ENCODE results near the gene SSU72.

DNA sequence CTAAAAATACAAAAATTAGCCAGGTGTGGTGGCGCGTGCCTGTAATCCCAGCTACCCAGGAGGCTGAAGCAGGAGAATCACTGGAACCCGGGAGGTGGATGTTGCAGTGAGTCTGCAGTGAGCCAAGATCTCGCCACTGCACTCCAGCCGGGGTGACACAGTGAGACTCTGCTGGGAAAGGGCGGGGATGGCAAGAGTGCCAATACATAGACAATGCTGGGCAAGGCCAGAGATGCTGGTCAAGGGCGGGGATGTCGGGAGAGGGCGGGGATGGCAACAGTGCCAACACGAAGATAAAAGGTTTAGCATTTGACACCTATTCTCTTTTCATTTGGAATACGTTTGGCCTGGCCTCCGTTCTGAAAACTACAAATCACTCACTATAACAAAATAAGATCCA is 11.0 kb downstream of the SSU72 start:
- TF ChIP-seq, protein P1, sequence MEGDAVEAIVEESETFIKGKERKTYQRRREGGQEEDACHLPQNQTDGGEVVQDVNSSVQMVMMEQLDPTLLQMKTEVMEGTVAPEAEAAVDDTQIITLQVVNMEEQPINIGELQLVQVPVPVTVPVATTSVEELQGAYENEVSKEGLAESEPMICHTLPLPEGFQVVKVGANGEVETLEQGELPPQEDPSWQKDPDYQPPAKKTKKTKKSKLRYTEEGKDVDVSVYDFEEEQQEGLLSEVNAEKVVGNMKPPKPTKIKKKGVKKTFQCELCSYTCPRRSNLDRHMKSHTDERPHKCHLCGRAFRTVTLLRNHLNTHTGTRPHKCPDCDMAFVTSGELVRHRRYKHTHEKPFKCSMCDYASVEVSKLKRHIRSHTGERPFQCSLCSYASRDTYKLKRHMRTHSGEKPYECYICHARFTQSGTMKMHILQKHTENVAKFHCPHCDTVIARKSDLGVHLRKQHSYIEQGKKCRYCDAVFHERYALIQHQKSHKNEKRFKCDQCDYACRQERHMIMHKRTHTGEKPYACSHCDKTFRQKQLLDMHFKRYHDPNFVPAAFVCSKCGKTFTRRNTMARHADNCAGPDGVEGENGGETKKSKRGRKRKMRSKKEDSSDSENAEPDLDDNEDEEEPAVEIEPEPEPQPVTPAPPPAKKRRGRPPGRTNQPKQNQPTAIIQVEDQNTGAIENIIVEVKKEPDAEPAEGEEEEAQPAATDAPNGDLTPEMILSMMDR (IDR thresholded peaks at IDR 0.05; ENCODE audit: low read depth, low read length) = no peak
- TF ChIP-seq POLR2A (IDR thresholded peaks at IDR 0.05; ENCODE audit: extremely low read depth, insufficient read length) = no peak
- TF ChIP-seq, protein P2, sequence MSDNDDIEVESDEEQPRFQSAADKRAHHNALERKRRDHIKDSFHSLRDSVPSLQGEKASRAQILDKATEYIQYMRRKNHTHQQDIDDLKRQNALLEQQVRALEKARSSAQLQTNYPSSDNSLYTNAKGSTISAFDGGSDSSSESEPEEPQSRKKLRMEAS (IDR thresholded peaks at IDR 0.05; ENCODE audit: low read depth, low read length) = no peak
- TF ChIP-seq MYC (IDR thresholded peaks at IDR 0.05; ENCODE audit: low read depth, low read length) = no peak

Measured in NB4 (cell line).